Gastrocnemius medialis (tissue), 4 donors: ENCODE measurements around the gene NFAM1.

Experiments
- CTCF ChIP-seq, 5 experiments: fragments of 450-650 bp in 3 of 5; fragments of 200-600 bp in 2 of 5; sonication (generic) in 2 of 5; IDR thresholded peaks in 4 of 5; conservative IDR thresholded peaks in 1 of 5; 1 replicate in 4 of 5; 2 replicates in 1 of 5; pipeline ENCODE4 v1.5.1; 2016 to 2019; ENCODE audit warnings: antibody characterized with exemption in 5 of 5, mild to moderate bottlenecking in 3 of 5, moderate library complexity in 3 of 5
- POLR2A ChIP-seq, 2 donors: fragments of 450-650 bp; IDR thresholded peaks; one replicate each; pipeline ENCODE4 v1.6.1; 2017; ENCODE audit warnings: antibody characterized with exemption in 2 of 2, mild to moderate bottlenecking in 2 of 2, moderate library complexity in 2 of 2

- TF ChIP-seq CTCF (IDR thresholded peaks at IDR 0.05 in 4 of 5, conservative IDR thresholded peaks at IDR 0.05 in 1 of 5) (no peak), POLR2A (IDR thresholded peaks at IDR 0.05) (no peak)
These were observed 61.1 kb downstream of the NFAM1 start for GRCh38 chr22:42371099-42371498.
